Sigmoid colon (tissue), 7 donors: ENCODE results near the gene CUX1. TPM values are rescaled to one million over a fixed set of nuclear protein-coding genes. Genes with fewer than 3 reads are reported as not detected.

ENCODE experiments used
- DNase-seq: peaks from one replicate; pipeline ENCODE4 v3.0.0-alpha.2; 2019
- H3K27ac ChIP-seq, 4 donors: fragments of 200-600 bp; sonication (generic); one replicate each; pipeline ENCODE4 v1.5.1; 2016 to 2019; ENCODE audit warnings: mild to moderate bottlenecking in 1 of 4
- H3K27me3 ChIP-seq, 3 donors: fragments of 200-600 bp; sonication (generic); one replicate each; pipeline ENCODE4 v1.5.1; 2019; ENCODE audit warnings: mild to moderate bottlenecking in 1 of 3
- H3K36me3 ChIP-seq, 4 donors: fragments of 200-600 bp; sonication (generic); one replicate each; pipeline ENCODE4 v1.5.1; 2016 to 2019
- H3K4me1 ChIP-seq, 4 donors: fragments of 200-600 bp; sonication (generic); one replicate each; pipeline ENCODE4 v1.5.1; 2017 to 2019
- H3K4me3 ChIP-seq, 4 donors: fragments of 200-600 bp; sonication (generic); one replicate each; pipeline ENCODE4 v1.5.1; 2017 to 2019; ENCODE audit warnings: mild to moderate bottlenecking in 2 of 4, moderate library complexity in 1 of 4
- H3K9me3 ChIP-seq, 4 donors: fragments of 200-600 bp in 3 of 4; sonication (generic) in 3 of 4; one replicate each; pipeline versions ENCODE4 v1.5.1 to v1.6.1; 2013 to 2019
- CTCF ChIP-seq, 4 experiments: fragments of 450-650 bp in 3 of 4; fragments of 200-600 bp in 1 of 4; IDR thresholded peaks; one replicate each; pipeline ENCODE4 v1.5.1; 2016 to 2019; ENCODE audit warnings: antibody characterized with exemption in 4 of 4, mild to moderate bottlenecking in 3 of 4, moderate library complexity in 2 of 4
- EP300 ChIP-seq, 4 donors: sonication (generic); formaldehyde crosslinking; IDR thresholded peaks; one replicate each; pipeline ENCODE4 v1.6.1; 2017; ENCODE audit warnings: antibody characterized with exemption in 4 of 4
- POLR2A ChIP-seq, 2 donors: fragments of 450-650 bp; IDR thresholded peaks; one replicate each; pipeline ENCODE4 v1.6.1; 2016; ENCODE audit warnings: antibody characterized with exemption in 2 of 2, mild to moderate bottlenecking in 2 of 2, moderate library complexity in 2 of 2
- POLR2AphosphoS5 ChIP-seq, 4 donors: sonication (generic); formaldehyde crosslinking; IDR thresholded peaks; one replicate each; pipeline ENCODE4 v1.6.1; 2017; ENCODE audit warnings: antibody characterized with exemption in 4 of 4
- WGBS, 2 donors: extraction: QIAGEN DNeasy Blood & Tissue Kit; methylation state at CpG; one replicate each; pipeline ENCODE4 v1.1.7; 2013; 5-methylcytosine and 5-hydroxymethylcytosine counted together
- intact Hi-C: fragments of 100-400 bp; cut with DNase I; formaldehyde crosslinking; loops from one replicate; pipeline ENCODE4 v1.15.1; 2023
- polyA plus RNA-seq, 3 donors: library from polyadenylated mRNA; stranded (reverse); fragments of 200-250 nt; gene quantifications; one replicate each; pipeline ENCODE4 v1.2.3, GENCODE V29; 2013
- total RNA-seq, 4 donors: library from RNA; depleted of rRNA; stranded (reverse); fragments of >200 nt; gene quantifications; one replicate each; pipeline ENCODE4 v1.1.0, GENCODE V29; 2016
- donor health status: healthy with polysubstance abuse.
- donor health status: Bipolar disorder and iron deficiency.
- donor health status: healthy.

CUX1 gene
- total and polyA plus RNA-seq, 7 donors = 46.7 to 127 (median 49.9) TPM

- peaks cover 0 to 59% (median 6%) of the 10 kb centered on the region in 4 donors for H3K36me3 ChIP-seq
- H3K9me3 ChIP-seq = no peaks in the 10 kb centered on the region
- no peak for DNase-seq
- no peak overlapping the region for H3K4me3 ChIP-seq
- H3K4me1 ChIP-seq = no peaks in the 10 kb centered on the region
- no peak overlapping the region for H3K27ac ChIP-seq
- 96 to 97% methylated on average over 6 of the region's 6 CpGs for WGBS, 2 donors
- no peaks in the 10 kb centered on the region for H3K27me3 ChIP-seq
- TF ChIP-seq POLR2A (IDR thresholded peaks at IDR 0.05) = no peak
- no peak for TF ChIP-seq CTCF (IDR thresholded peaks at IDR 0.05)
- intact Hi-C loops = no loop called here
Measured at GRCh38 chr7:102167254-102167653, 349.8 kb downstream of the CUX1 start.

GRCh38 chr7:102169651-102170392 is 352.4 kb downstream of the CUX1 start:
- Histone ChIP-seq H3K4me1 (no peaks in the 10 kb centered on the region), H3K27ac (peak overlapping the region; percentile 4 to 37 (median 29)), H3K9me3 (no peaks in the 10 kb centered on the region), H3K36me3 (peaks cover 0 to 46% (median 3%) of the 10 kb centered on the region in 4 donors), H3K27me3 (no peaks in the 10 kb centered on the region), H3K4me3 (no peak overlapping the region)
- no peak for DNase-seq
- WGBS, 2 donors = 68 to 76% methylated on average over 14 of the region's 14 CpGs
- TF ChIP-seq CTCF (IDR thresholded peaks at IDR 0.05) = no peak
- TF ChIP-seq EP300 (IDR thresholded peaks at IDR 0.05) = no peak
- no peak for TF ChIP-seq POLR2A (IDR thresholded peaks at IDR 0.05)
- TF ChIP-seq POLR2AphosphoS5 (IDR thresholded peaks at IDR 0.05) = no peak
- intact Hi-C loops = no loop called here

GRCh38 chr7:102170393-102170970 is 353.1 kb downstream of the CUX1 start:
- Histone ChIP-seq H3K4me3 (no peak overlapping the region), H3K9me3 (no peaks in the 10 kb centered on the region), H3K36me3 (peaks cover 0 to 45% (median 3%) of the 10 kb centered on the region in 4 donors), H3K4me1 (peaks cover 0 to 4% (median 2%) of the 10 kb centered on the region in 4 donors), H3K27ac (peak overlapping the region in 2 of 4 donors; percentile 34 to 37), H3K27me3 (no peaks in the 10 kb centered on the region)
- intact Hi-C loops = no loop called here
- 85 to 88% methylated on average over 22 of the region's 22 CpGs for WGBS, 2 donors
- TF ChIP-seq POLR2AphosphoS5 (IDR thresholded peaks at IDR 0.05) (no peak), CTCF (IDR thresholded peaks at IDR 0.05) (no peak), POLR2A (IDR thresholded peaks at IDR 0.05) (no peak), EP300 (IDR thresholded peaks at IDR 0.05) (no peak)
- no peak for DNase-seq

- no peak overlapping the region for H3K4me3 ChIP-seq
- intact Hi-C loops = no loop called here
- DNase-seq = no peak
- H3K27ac ChIP-seq = no peak overlapping the region
- H3K27me3 ChIP-seq = no peaks in the 10 kb centered on the region
- 85 to 94% methylated on average over 13 of the region's 13 CpGs for WGBS, 2 donors
- H3K4me1 ChIP-seq = peaks cover 0 to 12% (median 8%) of the 10 kb centered on the region in 4 donors
- no peak for TF ChIP-seq CTCF (IDR thresholded peaks at IDR 0.05)
- TF ChIP-seq POLR2AphosphoS5 (IDR thresholded peaks at IDR 0.05) = no peak
- TF ChIP-seq EP300 (IDR thresholded peaks at IDR 0.05) = no peak
- TF ChIP-seq POLR2A (IDR thresholded peaks at IDR 0.05) = no peak
- H3K9me3 ChIP-seq = no peaks in the 10 kb centered on the region
- peaks cover 3 to 48% (median 8%) of the 10 kb centered on the region in 4 donors for H3K36me3 ChIP-seq
Measured at GRCh38 chr7:102173669-102174068, 356.2 kb downstream of the CUX1 start.
